Measurements from ENCODE around the gene P2RX6. TPM values are rescaled to one million over a fixed set of nuclear protein-coding genes. Genes with fewer than 3 reads are reported as not detected.

The P2RX6 gene
- total and polyA plus RNA-seq, 9 of the 15 experiments (the other 6 are each of a cell fraction or from before 2014, with no cell fraction given), result 0.01 to 3.9 (median 1.5) TPM; not detected in 1

DNA sequence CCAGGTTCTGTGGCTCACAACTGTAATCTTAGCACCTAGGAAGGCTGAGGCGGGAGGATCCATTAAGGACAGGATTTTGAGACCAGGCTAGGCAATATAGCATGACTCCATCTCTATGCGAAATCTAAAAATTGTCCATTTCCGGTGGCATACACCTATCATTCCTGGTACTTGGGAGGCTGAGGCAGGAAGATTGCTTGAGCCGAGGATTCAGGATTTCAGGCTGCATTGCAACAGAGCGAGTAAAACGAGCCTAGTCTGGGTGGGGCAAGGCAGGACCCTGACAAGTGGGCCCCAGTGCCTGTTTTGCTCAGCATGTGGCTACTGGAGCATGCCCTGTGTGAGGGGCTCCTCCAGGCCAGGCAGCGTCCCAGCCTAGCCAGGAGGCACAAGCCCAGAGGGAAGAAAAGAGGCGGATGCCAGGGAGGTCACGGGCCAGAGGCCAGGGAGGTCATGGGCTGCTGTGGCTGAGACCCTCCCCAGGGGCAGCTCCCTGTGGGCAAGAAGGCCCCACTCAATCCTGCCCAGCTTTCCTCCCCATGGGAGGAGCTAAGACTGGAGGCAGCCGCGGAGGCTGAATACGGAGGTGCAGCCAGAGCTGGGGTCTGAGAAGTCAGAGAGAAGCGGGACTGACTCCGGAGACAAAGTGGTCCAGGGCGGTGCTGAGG, 39.2 kb downstream of the P2RX6 start (continued):
- TF ChIP-seq, protein P1, sequence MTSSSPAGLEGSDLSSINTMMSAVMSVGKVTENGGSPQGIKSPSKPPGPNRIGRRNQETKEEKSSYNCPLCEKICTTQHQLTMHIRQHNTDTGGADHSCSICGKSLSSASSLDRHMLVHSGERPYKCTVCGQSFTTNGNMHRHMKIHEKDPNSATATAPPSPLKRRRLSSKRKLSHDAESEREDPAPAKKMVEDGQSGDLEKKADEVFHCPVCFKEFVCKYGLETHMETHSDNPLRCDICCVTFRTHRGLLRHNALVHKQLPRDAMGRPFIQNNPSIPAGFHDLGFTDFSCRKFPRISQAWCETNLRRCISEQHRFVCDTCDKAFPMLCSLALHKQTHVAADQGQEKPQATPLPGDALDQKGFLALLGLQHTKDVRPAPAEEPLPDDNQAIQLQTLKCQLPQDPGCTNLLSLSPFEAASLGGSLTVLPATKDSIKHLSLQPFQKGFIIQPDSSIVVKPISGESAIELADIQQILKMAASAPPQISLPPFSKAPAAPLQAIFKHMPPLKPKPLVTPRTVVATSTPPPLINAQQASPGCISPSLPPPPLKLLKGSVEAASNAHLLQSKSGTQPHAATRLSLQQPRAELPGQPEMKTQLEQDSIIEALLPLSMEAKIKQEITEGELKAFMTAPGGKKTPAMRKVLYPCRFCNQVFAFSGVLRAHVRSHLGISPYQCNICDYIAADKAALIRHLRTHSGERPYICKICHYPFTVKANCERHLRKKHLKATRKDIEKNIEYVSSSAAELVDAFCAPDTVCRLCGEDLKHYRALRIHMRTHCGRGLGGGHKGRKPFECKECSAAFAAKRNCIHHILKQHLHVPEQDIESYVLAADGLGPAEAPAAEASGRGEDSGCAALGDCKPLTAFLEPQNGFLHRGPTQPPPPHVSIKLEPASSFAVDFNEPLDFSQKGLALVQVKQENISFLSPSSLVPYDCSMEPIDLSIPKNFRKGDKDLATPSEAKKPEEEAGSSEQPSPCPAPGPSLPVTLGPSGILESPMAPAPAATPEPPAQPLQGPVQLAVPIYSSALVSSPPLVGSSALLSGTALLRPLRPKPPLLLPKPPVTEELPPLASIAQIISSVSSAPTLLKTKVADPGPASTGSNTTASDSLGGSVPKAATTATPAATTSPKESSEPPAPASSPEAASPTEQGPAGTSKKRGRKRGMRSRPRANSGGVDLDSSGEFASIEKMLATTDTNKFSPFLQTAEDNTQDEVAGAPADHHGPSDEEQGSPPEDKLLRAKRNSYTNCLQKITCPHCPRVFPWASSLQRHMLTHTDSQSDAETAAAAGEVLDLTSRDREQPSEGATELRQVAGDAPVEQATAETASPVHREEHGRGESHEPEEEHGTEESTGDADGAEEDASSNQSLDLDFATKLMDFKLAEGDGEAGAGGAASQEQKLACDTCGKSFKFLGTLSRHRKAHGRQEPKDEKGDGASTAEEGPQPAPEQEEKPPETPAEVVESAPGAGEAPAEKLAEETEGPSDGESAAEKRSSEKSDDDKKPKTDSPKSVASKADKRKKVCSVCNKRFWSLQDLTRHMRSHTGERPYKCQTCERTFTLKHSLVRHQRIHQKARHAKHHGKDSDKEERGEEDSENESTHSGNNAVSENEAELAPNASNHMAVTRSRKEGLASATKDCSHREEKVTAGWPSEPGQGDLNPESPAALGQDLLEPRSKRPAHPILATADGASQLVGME (CRISPR knock-in tag; IDR thresholded peaks at IDR 0.05), result peak; percentile 89
- TF ChIP-seq RBBP5 (IDR thresholded peaks at IDR 0.05; ENCODE audit: borderline replicate concordance, insufficient read depth, low read length, poor library complexity, severe bottlenecking), result no peak
- TF ChIP-seq NR2C2 (CRISPR knock-in tag; IDR thresholded peaks at IDR 0.05), result no peak
- TF ChIP-seq NR2C2 (tag; IDR thresholded peaks at IDR 0.05), result no peak
- TF ChIP-seq ZBTB1 (CRISPR knock-in tag; IDR thresholded peaks at IDR 0.05; ENCODE audit: borderline replicate concordance, low read depth), result no peak
- TF ChIP-seq RBM25 (IDR thresholded peaks at IDR 0.05; ENCODE audit: low read depth, low read length, severe bottlenecking), result no peak
- no peak for TF ChIP-seq CREM (IDR thresholded peaks at IDR 0.05; ENCODE audit: low read depth)
- TF ChIP-seq, protein P2, sequence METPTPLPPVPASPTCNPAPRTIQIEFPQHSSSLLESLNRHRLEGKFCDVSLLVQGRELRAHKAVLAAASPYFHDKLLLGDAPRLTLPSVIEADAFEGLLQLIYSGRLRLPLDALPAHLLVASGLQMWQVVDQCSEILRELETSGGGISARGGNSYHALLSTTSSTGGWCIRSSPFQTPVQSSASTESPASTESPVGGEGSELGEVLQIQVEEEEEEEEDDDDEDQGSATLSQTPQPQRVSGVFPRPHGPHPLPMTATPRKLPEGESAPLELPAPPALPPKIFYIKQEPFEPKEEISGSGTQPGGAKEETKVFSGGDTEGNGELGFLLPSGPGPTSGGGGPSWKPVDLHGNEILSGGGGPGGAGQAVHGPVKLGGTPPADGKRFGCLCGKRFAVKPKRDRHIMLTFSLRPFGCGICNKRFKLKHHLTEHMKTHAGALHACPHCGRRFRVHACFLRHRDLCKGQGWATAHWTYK (CRISPR knock-in tag; IDR thresholded peaks at IDR 0.05), result no peak; the same call in 1 of the 2 replicates
- no peak for TF ChIP-seq ZNF239 (CRISPR knock-in tag; IDR thresholded peaks at IDR 0.05)
- TF ChIP-seq, protein P3, sequence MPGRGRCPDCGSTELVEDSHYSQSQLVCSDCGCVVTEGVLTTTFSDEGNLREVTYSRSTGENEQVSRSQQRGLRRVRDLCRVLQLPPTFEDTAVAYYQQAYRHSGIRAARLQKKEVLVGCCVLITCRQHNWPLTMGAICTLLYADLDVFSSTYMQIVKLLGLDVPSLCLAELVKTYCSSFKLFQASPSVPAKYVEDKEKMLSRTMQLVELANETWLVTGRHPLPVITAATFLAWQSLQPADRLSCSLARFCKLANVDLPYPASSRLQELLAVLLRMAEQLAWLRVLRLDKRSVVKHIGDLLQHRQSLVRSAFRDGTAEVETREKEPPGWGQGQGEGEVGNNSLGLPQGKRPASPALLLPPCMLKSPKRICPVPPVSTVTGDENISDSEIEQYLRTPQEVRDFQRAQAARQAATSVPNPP (IDR thresholded peaks at IDR 0.05; ENCODE audit: borderline replicate concordance, insufficient read depth, insufficient read length), result no peak
- no peak for TF ChIP-seq NONO (IDR thresholded peaks at IDR 0.05; ENCODE audit: low read depth in 2 of 2, low read length in 1 of 2)
- TF ChIP-seq IRF2 (CRISPR knock-in tag; IDR thresholded peaks at IDR 0.05), result no peak
- no peak for TF ChIP-seq ZNF253 (CRISPR knock-in tag; conservative IDR thresholded peaks at IDR 0.05)
- TF ChIP-seq, protein P4, sequence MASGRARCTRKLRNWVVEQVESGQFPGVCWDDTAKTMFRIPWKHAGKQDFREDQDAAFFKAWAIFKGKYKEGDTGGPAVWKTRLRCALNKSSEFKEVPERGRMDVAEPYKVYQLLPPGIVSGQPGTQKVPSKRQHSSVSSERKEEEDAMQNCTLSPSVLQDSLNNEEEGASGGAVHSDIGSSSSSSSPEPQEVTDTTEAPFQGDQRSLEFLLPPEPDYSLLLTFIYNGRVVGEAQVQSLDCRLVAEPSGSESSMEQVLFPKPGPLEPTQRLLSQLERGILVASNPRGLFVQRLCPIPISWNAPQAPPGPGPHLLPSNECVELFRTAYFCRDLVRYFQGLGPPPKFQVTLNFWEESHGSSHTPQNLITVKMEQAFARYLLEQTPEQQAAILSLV (tag; IDR thresholded peaks at IDR 0.05), result no peak
- no peak for TF ChIP-seq BRD9 (IDR thresholded peaks at IDR 0.05; ENCODE audit: low read depth, partially characterized antibody)

Measured in K562 (cell line).